ENCODE data around the gene FSIP1. TPM values are rescaled to one million over a fixed set of nuclear protein-coding genes. Genes with fewer than 3 reads are reported as not detected.
A peak's percentile ranks its signal among the peaks of the same experiment; 100 is the strongest.

Gene FSIP1
- polyA plus RNA-seq, 4 donors: 1.8 to 2.8 (median 2.0) TPM

- DNase-seq (ENCODE audit: low read depth in 4 of 4, low spot score in 3 of 4): no peak
Observed at GRCh38 chr15:39721893-39722292, 60.7 kb downstream of the FSIP1 start.

- no peak for DNase-seq (ENCODE audit: low read depth in 4 of 4, low spot score in 3 of 4)
Observed at GRCh38 chr15:39720621-39721611, 61.7 kb downstream of the FSIP1 start.

- no peak for DNase-seq (ENCODE audit: low read depth in 4 of 4, low spot score in 3 of 4)
Observed at GRCh38 chr15:39720081-39720480, 62.6 kb downstream of the FSIP1 start.

GRCh38 chr15:39719109-39719508, 63.5 kb downstream of the FSIP1 start:
- no peak for DNase-seq (ENCODE audit: low read depth in 4 of 4, low spot score in 3 of 4)

- DNase-seq (ENCODE audit: low read depth in 4 of 4, low spot score in 3 of 4): no peak
Observed at GRCh38 chr15:39717134-39717533, 65.5 kb downstream of the FSIP1 start.

- no peak for DNase-seq (ENCODE audit: low read depth in 4 of 4, low spot score in 3 of 4)
Observed at GRCh38 chr15:39714251-39714650, 68.4 kb downstream of the FSIP1 start.

DNA sequence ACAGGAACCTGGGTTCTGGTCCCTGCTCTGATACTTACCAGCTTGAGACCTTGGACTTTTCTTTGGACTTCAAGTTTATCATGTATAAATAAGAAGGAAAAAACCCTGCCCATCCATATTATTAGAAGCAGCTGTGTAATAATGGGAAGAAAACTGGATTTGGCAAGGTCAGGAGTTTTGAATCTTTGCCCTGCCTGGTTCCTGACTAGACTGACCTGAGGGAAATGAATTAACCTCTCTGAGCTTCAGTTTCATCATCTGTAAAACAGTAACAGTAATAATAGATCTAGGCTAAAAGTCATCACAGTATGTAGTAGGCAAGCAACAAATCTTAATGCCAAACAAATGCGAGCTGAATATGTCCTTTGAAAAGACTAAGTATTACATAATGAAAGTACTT, 68.8 kb downstream of the FSIP1 start:
- no peak for DNase-seq (ENCODE audit: low read depth in 4 of 4, low spot score in 3 of 4)

DNA sequence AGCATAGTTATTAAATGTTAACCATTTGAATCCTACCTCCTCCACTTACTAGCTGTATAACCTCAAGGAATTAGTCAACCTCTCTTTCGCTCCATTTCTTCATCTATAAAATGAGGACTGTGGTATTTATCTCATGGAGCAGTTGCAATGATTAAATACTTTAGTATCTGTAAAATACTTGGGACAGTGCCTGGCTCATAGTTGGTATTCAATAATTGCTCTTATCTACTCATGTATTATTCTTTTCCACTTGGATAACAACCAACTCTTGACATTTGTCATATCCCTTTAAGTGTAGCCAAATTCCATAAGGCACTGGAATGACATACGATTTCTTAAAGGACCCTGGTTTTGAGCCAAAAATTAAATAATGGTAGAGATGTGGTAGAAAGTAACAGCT, 72.0 kb downstream of the FSIP1 start:
- no peak for DNase-seq (ENCODE audit: low read depth in 4 of 4, low spot score in 3 of 4)

GRCh38 chr15:39709941-39710340, 72.7 kb downstream of the FSIP1 start:
- DNase-seq (ENCODE audit: low read depth in 4 of 4, low spot score in 3 of 4): no peak

DNA sequence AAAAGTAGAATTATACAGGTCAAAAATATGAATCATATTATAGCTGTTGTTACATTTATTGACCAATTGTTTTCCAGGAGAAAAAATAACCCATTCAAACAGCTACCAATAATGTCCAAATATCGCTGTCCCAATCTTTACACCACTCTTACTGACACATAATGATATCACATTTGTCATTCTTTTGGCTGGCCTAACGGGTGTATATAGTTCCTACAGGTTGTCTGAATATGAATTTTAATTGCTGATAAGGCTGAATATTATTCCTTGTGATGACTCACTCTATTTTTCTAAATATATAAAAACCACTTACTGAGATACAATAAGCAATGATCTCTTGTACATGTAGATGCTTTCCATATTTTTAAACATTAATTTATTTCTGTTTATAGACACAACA, 76.4 kb downstream of the FSIP1 start:
- DNase-seq (ENCODE audit: low read depth in 4 of 4, low spot score in 3 of 4): no peak

DNA sequence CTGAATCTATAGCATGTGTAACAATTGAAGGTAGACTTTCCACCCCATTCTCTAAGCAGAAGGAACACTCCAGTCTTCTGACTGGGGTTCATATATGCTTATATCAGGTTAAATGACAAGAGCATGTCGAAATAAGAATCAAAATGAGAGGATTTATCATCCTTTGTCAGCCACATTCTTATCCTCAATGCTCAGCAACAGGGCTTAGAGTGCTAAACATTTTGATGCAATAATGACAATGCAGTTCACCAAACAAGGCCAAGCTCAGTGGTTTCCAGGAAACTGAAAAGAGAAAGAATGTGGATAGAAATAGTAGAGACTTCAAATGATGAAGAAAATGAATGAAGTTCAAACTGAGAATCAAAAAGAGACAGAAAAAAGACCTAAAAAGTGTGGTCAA, 78.0 kb downstream of the FSIP1 start:
- no peak for DNase-seq (ENCODE audit: low read depth in 4 of 4, low spot score in 3 of 4)

- no peak for DNase-seq (ENCODE audit: low read depth in 4 of 4, low spot score in 3 of 4)
Observed at GRCh38 chr15:39704235-39704634, 78.4 kb downstream of the FSIP1 start.

DNA sequence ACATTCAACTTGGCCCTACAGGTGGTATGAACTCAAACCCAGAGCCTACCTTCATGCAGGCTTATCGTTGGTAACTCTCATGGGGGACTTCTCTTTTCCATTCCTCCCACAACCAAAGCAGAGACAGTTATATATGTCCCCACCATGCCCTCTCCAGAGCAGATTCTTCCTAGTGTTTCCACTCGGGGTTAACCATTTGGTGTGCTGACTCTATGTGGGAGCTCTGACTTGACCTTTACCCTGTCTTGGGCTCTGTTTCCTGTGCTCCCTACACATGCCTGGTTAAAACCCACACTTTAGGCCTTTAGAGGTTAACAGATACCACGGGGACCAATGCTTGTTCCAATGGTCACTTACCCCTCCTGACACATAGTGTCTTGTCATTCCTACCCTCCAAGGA, 80.7 kb downstream of the FSIP1 start:
- DNase-seq (ENCODE audit: low read depth in 4 of 4, low spot score in 3 of 4): no peak

GRCh38 chr15:39700375-39700700, 82.3 kb downstream of the FSIP1 start:
- no peak for DNase-seq (ENCODE audit: low read depth in 4 of 4, low spot score in 3 of 4)

GRCh38 chr15:39699516-39700374, 82.9 kb downstream of the FSIP1 start:
- no peak for DNase-seq (ENCODE audit: low read depth in 4 of 4, low spot score in 3 of 4)

GRCh38 chr15:39698444-39699390, 83.9 kb downstream of the FSIP1 start:
- DNase-seq (ENCODE audit: low read depth in 4 of 4, low spot score in 3 of 4): no peak

DNA sequence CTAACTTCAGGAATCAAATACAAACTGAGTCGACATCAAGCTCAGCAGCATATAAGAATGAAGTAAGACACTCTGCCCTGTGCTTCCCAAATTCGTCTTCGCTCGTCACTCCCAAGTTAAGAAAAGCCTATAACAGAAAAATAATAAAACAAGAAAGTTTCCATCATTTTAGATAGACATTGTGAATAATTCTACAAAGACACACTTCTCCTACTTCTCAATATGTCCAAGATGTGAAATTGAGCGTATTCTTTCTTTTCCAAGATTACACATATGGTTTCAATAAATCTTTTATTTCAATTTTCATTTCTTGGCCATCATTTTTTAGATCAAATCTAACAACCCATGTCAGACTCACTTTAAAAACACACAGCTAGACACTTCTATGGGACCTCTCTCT, 85.1 kb downstream of the FSIP1 start:
- no peak for DNase-seq (ENCODE audit: low read depth in 4 of 4, low spot score in 3 of 4)

DNA sequence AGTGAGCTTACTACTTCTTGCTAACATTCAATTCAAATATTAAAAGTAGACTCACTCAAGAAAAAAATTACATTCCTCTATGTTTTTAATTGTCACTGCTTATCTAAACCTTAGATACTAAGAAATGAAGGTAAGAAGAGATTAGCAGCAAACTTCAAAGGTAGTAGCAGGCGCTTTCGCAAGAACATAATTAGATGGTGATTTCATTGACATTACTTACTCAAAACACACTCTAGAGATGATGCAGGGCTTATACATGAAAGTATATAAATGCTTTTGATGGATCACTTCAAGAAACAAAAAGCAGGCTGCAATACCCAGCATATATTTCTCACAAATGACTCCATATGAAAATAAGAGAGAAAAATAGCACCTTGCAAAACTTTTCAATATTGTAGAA, 86.8 kb downstream of the FSIP1 start:
- DNase-seq (ENCODE audit: low read depth in 4 of 4, low spot score in 3 of 4): no peak

- DNase-seq (ENCODE audit: low read depth in 4 of 4, low spot score in 3 of 4): peak in 3 of 4 donors; percentile 31 to 36 (median 32)
Observed at GRCh38 chr15:39692356-39693327, 90.0 kb downstream of the FSIP1 start.

Data from right renal pelvis (tissue), 4 donors.